ENCODE measurements around the gene MYPN. TPM values are rescaled to one million over a fixed set of nuclear protein-coding genes. Genes with fewer than 3 reads are reported as not detected.

The MYPN gene
- total and polyA plus RNA-seq, 2 experiments from 2014 or later: not detected

DNA sequence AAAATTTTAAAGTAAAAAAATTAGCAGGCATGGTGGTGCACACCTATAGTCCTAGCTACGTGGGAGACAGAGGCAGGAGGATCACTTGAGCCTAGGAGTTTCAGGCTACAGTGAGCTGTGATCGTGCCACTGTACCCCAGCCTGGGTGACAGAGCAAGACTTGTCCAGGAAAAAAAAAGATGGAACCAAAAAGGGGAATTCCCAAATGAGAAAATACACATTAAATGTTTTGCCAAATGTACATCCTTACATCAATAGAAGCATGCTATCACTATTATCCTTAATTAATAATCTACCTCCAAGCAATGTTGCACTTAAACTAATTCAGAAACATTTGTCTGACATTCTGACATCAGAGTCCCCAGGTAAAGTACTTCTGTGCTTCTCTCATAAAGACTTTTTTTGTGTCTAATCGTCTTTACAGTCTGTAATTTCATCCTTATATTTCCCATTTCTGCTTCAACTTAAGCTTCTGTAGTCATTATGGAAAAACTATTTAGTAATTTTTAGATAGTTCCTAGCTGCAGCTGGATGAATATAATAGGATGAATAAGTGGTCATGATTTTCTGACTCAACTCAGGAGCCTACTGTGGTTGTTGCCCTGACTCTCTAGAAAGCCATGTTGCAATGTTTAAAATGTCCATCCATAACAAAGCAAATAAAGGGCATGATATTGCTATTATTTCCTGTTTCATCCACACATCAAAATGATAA lies 57.7 kb downstream of the MYPN start:
- Histone ChIP-seq H3K79me2 (no peaks in the 10 kb centered on the region), H3K4me2 (no peak overlapping the region), H3K27ac (no peak overlapping the region), H3K36me3 (replicated peaks; ENCODE audit: insufficient read depth, low read depth) (no peaks in the 10 kb centered on the region), H3K27me3 (no peaks in the 10 kb centered on the region), H2AFZ (no peak overlapping the region), H3K9me2 (replicated peaks; ENCODE audit: insufficient read depth) (no peaks in the 10 kb centered on the region), H3K4me1 (ENCODE audit: insufficient read depth) (no peaks in the 10 kb centered on the region), H3K4me3 (no peak overlapping the region), H4K20me1 (ENCODE audit: insufficient read depth, poor library complexity, severe bottlenecking) (no peaks in the 10 kb centered on the region), H3K9me3 (ENCODE audit: low read depth) (no peaks in the 10 kb centered on the region)
- no peak for TF ChIP-seq EZH2 (IDR thresholded peaks at IDR 0.05; ENCODE audit: borderline replicate concordance)
- no peak for TF ChIP-seq EZH2phosphoT487 (IDR thresholded peaks at IDR 0.05; ENCODE audit: low read depth, severe bottlenecking, unreplicated experiment)
- TF ChIP-seq, protein P1, sequence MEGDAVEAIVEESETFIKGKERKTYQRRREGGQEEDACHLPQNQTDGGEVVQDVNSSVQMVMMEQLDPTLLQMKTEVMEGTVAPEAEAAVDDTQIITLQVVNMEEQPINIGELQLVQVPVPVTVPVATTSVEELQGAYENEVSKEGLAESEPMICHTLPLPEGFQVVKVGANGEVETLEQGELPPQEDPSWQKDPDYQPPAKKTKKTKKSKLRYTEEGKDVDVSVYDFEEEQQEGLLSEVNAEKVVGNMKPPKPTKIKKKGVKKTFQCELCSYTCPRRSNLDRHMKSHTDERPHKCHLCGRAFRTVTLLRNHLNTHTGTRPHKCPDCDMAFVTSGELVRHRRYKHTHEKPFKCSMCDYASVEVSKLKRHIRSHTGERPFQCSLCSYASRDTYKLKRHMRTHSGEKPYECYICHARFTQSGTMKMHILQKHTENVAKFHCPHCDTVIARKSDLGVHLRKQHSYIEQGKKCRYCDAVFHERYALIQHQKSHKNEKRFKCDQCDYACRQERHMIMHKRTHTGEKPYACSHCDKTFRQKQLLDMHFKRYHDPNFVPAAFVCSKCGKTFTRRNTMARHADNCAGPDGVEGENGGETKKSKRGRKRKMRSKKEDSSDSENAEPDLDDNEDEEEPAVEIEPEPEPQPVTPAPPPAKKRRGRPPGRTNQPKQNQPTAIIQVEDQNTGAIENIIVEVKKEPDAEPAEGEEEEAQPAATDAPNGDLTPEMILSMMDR (IDR thresholded peaks at IDR 0.05; ENCODE audit: poor library complexity): no peak
- no peak for DNase-seq (ENCODE audit: low spot score)
- 70% methylated on average over 3 of the region's 3 CpGs for WGBS (ENCODE audit: low lambda C conversion rate, missing lambda C conversion rate)

DNA sequence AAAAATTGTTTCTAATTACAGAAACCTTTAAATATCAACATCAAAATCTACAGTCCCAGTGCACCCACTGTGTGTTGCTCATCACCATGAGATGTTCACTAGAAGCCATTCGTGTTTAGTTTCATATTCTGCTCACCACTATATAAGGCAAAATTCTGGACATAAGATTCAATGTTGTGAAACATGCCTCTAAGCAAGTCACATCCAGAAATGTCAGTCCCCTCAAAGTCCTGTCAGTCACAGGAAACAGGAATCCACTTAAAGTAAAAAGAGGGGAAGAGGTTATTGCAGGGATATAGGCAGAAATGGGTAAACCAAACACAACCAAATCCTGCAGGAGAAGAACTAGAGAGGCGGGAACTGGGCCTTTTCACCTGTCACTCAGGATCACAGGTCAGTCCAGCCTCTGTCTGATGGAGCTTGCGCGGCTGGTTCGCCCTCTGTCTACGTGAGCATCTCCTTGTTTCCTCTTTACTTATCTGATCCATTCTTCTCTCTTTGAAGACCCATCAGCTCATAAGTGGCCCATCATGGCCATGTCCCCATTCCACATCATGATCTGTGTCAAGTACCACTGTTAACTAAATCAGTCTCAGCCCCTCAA lies 58.4 kb downstream of the MYPN start:
- Histone ChIP-seq H3K4me1 (ENCODE audit: insufficient read depth) (no peaks in the 10 kb centered on the region), H3K4me2 (no peak overlapping the region), H4K20me1 (ENCODE audit: insufficient read depth, poor library complexity, severe bottlenecking) (no peaks in the 10 kb centered on the region), H3K27me3 (no peaks in the 10 kb centered on the region), H3K27ac (no peak overlapping the region), H3K4me3 (no peak overlapping the region), H3K36me3 (replicated peaks; ENCODE audit: insufficient read depth, low read depth) (no peaks in the 10 kb centered on the region), H2AFZ (no peak overlapping the region), H3K9me3 (ENCODE audit: low read depth) (no peaks in the 10 kb centered on the region), H3K9me2 (replicated peaks; ENCODE audit: insufficient read depth) (no peaks in the 10 kb centered on the region), H3K79me2 (no peaks in the 10 kb centered on the region)
- WGBS (ENCODE audit: low lambda C conversion rate, missing lambda C conversion rate): 97% methylated on average over 6 of the region's 6 CpGs
- TF ChIP-seq, protein P1 (IDR thresholded peaks at IDR 0.05; ENCODE audit: poor library complexity): no peak
- TF ChIP-seq EZH2 (IDR thresholded peaks at IDR 0.05; ENCODE audit: borderline replicate concordance): no peak
- no peak for TF ChIP-seq EZH2phosphoT487 (IDR thresholded peaks at IDR 0.05; ENCODE audit: low read depth, severe bottlenecking, unreplicated experiment)
- no peak for DNase-seq (ENCODE audit: low spot score)

DNA sequence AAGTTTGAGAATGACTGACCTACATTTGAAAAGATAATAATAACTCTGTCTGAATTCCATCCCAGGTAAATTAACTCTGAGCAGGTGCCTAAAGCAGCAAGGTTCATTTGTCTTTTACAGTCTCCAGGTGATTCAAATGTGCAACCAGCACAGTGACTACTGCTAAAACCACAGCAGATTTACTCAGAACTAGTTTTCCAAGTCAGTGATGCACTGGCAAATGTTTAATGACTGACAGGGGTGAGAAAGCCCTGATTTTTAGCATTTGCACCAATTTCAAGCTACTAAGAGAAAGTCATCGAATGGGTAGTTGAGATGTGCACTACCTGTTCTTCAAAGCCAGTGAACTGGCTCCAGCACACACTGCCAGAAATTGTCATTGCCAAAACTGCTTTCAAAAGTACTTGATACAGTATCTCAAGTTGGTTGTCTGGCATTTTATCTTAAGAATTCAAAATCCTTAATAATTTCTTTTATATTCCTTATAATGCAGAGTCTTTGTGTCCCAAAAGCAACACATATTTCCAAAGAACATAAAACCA lies 62.3 kb downstream of the MYPN start:
- no peak overlapping the region for H3K4me2 ChIP-seq
- no peak overlapping the region for H2AFZ ChIP-seq
- no peaks in the 10 kb centered on the region for H3K9me2 ChIP-seq (replicated peaks; ENCODE audit: insufficient read depth)
- 94% methylated on average over 1 of the region's 1 CpG for WGBS (ENCODE audit: low lambda C conversion rate, missing lambda C conversion rate)
- H3K9me3 ChIP-seq (ENCODE audit: low read depth): no peaks in the 10 kb centered on the region
- no peaks in the 10 kb centered on the region for H3K79me2 ChIP-seq
- H3K36me3 ChIP-seq (replicated peaks; ENCODE audit: insufficient read depth, low read depth): no peaks in the 10 kb centered on the region
- no peaks in the 10 kb centered on the region for H4K20me1 ChIP-seq (ENCODE audit: insufficient read depth, poor library complexity, severe bottlenecking)
- H3K4me1 ChIP-seq (ENCODE audit: insufficient read depth): no peaks in the 10 kb centered on the region
- H3K27me3 ChIP-seq: no peaks in the 10 kb centered on the region
- TF ChIP-seq, protein P1 (IDR thresholded peaks at IDR 0.05; ENCODE audit: poor library complexity): no peak
- TF ChIP-seq EZH2 (IDR thresholded peaks at IDR 0.05; ENCODE audit: borderline replicate concordance) (no peak), EZH2phosphoT487 (IDR thresholded peaks at IDR 0.05; ENCODE audit: low read depth, severe bottlenecking, unreplicated experiment) (no peak)
- H3K27ac ChIP-seq: no peak overlapping the region
- H3K4me3 ChIP-seq: no peak overlapping the region
- DNase-seq (ENCODE audit: low spot score): no peak

Measured in hepatocyte (in vitro differentiated cells).